SK-N-SH treated with all-trans-retinoic acid at 6 μM for 48 hours (cell line): ENCODE data around the gene PLEKHG2.

ENCODE experiments used
- ZFP3 ChIP-seq: fragments of 250-450 bp; sonication (Bioruptor Pico); IDR thresholded peaks from 2 replicates; pipeline ENCODE4 v1.5.0; 2020; ENCODE audit warnings: mild to moderate bottlenecking, moderate library complexity
- ZFP30 ChIP-seq: fragments of 450-650 bp; formaldehyde crosslinking; IDR thresholded peaks from 2 replicates; pipeline ENCODE4 v1.5.0; 2022; ENCODE audit warnings: mild to moderate bottlenecking, moderate library complexity

DNA sequence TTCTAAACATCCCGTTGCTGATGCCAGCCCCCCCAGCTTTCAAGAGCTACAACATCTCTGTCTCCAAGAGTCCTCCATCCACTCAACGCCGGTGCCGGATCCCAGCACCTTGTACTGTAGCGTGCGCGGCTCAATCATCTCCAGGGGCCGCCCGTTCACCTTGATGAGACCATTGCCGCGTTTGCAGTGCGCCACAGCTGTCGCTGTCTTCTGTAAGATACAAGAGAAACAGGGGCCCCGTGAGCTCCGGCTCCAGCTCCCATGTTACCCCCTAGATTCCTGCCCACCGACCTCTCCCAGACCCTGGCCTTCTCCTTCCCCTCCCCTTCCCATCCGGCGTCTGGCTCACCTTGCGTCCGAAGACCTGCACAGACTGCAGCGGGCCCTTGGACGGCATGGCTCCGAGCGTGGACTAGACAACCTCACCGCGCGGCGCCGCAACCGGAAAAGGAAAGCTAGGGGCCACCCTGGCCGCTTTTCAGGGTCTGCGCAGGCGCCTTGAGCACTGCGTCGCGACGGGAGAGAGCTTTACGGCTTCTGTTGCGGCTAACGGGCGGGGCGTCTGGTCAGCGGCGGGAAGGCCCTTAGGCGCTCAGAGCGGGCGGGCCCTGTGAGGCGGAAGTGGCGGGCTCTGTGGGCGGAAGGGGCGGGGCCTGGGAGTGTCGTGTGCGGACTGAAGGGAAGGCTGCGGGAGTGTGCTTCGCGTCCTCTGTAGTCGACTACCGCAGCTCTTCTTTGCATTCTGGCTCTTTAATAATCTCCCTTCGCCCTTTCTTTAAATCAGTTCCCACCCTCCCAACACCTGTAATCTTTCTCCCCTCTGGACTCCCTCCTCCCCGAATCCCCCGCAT lies 23.3 kb downstream of the PLEKHG2 start, which contains the start of gene RPS16:
- TF ChIP-seq ZFP3 (CRISPR knock-in tag) (no peak), ZFP30 (CRISPR knock-in tag) (0 out of 2 replicates have a peak, but pooled peaks have one; percentile 8)
